ENCODE measurements around the gene PTPN22.

DNA sequence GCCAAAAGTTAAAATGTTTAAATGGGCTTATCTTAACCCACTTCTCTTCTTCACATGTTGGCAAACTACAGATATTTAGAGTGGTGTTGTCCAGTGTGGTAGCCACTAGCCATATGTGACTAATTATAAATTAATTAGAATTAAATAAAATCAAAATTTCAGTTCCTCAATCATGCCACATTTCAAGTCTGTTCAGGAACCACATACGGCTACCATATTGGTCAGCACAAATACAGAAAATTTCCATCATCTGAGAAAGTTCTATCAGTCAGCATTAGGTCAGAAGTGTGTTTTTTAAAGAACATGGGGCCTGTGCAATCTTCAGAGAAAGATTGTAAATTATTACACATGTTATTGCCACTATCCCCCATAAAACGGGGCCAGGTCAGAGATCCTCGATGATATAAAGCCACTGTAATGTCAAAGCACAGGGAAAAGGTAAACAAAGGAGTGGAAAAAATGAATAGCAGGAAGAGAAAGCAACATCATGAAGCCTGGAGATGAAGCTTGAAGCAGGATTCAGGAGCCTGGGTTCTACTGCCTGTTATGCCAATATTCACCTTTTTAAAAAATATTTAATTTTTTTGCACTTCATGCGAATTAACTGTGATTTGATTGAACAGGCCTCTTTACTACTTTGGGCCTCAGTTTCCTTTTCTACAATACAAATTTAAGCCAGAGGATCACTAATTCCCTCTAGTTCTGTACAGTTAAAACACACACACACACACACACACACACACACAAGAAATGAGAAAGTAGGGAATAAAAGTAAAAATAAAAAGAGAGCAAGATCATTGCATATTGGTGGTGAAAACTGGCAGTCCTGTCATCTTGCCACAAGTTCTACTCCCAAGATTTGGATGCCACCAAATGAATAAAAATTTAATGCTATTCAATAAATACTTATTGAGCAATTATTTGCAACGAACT, 61.6 kb downstream of the PTPN22 start:
- TF ChIP-seq, protein P1, sequence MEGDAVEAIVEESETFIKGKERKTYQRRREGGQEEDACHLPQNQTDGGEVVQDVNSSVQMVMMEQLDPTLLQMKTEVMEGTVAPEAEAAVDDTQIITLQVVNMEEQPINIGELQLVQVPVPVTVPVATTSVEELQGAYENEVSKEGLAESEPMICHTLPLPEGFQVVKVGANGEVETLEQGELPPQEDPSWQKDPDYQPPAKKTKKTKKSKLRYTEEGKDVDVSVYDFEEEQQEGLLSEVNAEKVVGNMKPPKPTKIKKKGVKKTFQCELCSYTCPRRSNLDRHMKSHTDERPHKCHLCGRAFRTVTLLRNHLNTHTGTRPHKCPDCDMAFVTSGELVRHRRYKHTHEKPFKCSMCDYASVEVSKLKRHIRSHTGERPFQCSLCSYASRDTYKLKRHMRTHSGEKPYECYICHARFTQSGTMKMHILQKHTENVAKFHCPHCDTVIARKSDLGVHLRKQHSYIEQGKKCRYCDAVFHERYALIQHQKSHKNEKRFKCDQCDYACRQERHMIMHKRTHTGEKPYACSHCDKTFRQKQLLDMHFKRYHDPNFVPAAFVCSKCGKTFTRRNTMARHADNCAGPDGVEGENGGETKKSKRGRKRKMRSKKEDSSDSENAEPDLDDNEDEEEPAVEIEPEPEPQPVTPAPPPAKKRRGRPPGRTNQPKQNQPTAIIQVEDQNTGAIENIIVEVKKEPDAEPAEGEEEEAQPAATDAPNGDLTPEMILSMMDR (IDR thresholded peaks at IDR 0.05; ENCODE audit: low read depth, low read length) = no peak
- no peak for TF ChIP-seq POLR2A (IDR thresholded peaks at IDR 0.05; ENCODE audit: extremely low read depth, insufficient read length)
- TF ChIP-seq, protein P2, sequence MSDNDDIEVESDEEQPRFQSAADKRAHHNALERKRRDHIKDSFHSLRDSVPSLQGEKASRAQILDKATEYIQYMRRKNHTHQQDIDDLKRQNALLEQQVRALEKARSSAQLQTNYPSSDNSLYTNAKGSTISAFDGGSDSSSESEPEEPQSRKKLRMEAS (IDR thresholded peaks at IDR 0.05; ENCODE audit: low read depth, low read length) = no peak
- no peak for TF ChIP-seq MYC (IDR thresholded peaks at IDR 0.05; ENCODE audit: low read depth, low read length)

Data from NB4 (cell line).